H9 (cell line): ENCODE data around the gene THSD7A. TPM values are rescaled to one million over a fixed set of nuclear protein-coding genes. Genes with fewer than 3 reads are reported as not detected.

Experiments
- DNase-seq: peaks from one replicate; pipeline ENCODE4 v3.0.0-alpha.2; 2017
- H2AFZ ChIP-seq: one replicate; pipeline ENCODE4 v1.6.1; 2013; ENCODE audit warnings: mild to moderate bottlenecking, low read length, control low read depth, moderate library complexity
- H2AK5ac ChIP-seq: 2 replicates; pipeline ENCODE4 v1.6.1; 2013; ENCODE audit warnings: low read length, control low read depth, mixed read lengths; ENCODE audit not compliant: insufficient read length
- H2BK120ac ChIP-seq: one replicate; pipeline ENCODE4 v1.6.1; 2013; ENCODE audit warnings: low read depth, mild to moderate bottlenecking, low read length, control low read depth, inconsistent platforms; ENCODE audit not compliant: poor library complexity, severe bottlenecking
- H2BK12ac ChIP-seq: 2 replicates; pipeline ENCODE4 v1.6.1; 2013; ENCODE audit warnings: low read length, control low read depth, mixed read lengths, low read depth; ENCODE audit not compliant: insufficient read length
- H2BK15ac ChIP-seq: 2 replicates; pipeline ENCODE4 v1.6.1; 2013; ENCODE audit warnings: low read depth, low read length, control low read depth
- H2BK20ac ChIP-seq: one replicate; pipeline ENCODE4 v1.6.1; 2013; ENCODE audit warnings: low read depth, mild to moderate bottlenecking, low read length, control low read depth, inconsistent platforms; ENCODE audit not compliant: poor library complexity, severe bottlenecking
- H2BK5ac ChIP-seq: 2 replicates; pipeline ENCODE4 v1.6.1; 2013; ENCODE audit warnings: low read length, control low read depth, mixed read lengths; ENCODE audit not compliant: insufficient read length
- H3K14ac ChIP-seq: 2 replicates; pipeline ENCODE4 v1.6.1; 2013; ENCODE audit warnings: low read length, control low read depth; ENCODE audit not compliant: insufficient read depth
- H3K18ac ChIP-seq: 2 replicates; pipeline ENCODE4 v1.6.1; 2013; ENCODE audit warnings: low read depth, mild to moderate bottlenecking, mixed read lengths, low read length, control low read depth; ENCODE audit not compliant: insufficient read length
- H3K23ac ChIP-seq: 2 replicates; pipeline ENCODE4 v1.6.1; 2013; ENCODE audit warnings: low read length, control low read depth, mixed read lengths, low read depth; ENCODE audit not compliant: insufficient read length
- H3K23me2 ChIP-seq: 2 replicates; pipeline ENCODE4 v1.6.1; 2013; ENCODE audit warnings: low read depth, mild to moderate bottlenecking, mixed read lengths, low read length, control low read depth; ENCODE audit not compliant: insufficient read length, poor library complexity, severe bottlenecking
- H3K27ac ChIP-seq: 2 replicates; pipeline ENCODE4 v1.5.1; 2013; ENCODE audit warnings: low read length, control low read depth, mixed read lengths, low read depth; ENCODE audit not compliant: insufficient read length
- H3K27me3 ChIP-seq: 2 replicates; pipeline ENCODE4 v1.6.1; 2013; ENCODE audit warnings: low read length, control low read depth, inconsistent platforms; ENCODE audit not compliant: insufficient read depth
- H3K4ac ChIP-seq: 2 replicates; pipeline ENCODE4 v1.6.1; 2013; ENCODE audit warnings: low read depth, mild to moderate bottlenecking, control low read depth, inconsistent platforms, low read length, moderate library complexity
- H3K4me1 ChIP-seq: 2 replicates; pipeline ENCODE4 v1.6.1; 2013; ENCODE audit warnings: low read length, control low read depth, inconsistent platforms; ENCODE audit not compliant: insufficient read depth
- H3K4me2 ChIP-seq: 2 replicates; pipeline ENCODE4 v1.6.1; 2013; ENCODE audit warnings: low read length, control low read depth, mixed read lengths; ENCODE audit not compliant: insufficient read length, insufficient read depth
- H3K56ac ChIP-seq: 2 replicates; pipeline ENCODE4 v1.6.1; 2013; ENCODE audit warnings: low read depth, mild to moderate bottlenecking, mixed read lengths, low read length, control low read depth; ENCODE audit not compliant: insufficient read length
- H3K79me1 ChIP-seq: 2 replicates; pipeline ENCODE4 v1.6.1; 2013; ENCODE audit warnings: low read depth, mild to moderate bottlenecking, moderate library complexity, low read length, control low read depth, inconsistent platforms; ENCODE audit not compliant: insufficient read depth, poor library complexity, severe bottlenecking
- H3K79me2 ChIP-seq: 2 replicates; pipeline ENCODE4 v1.6.1; 2013; ENCODE audit warnings: low read length, control low read depth, inconsistent platforms; ENCODE audit not compliant: insufficient read depth
- H3K9ac ChIP-seq: 2 replicates; pipeline ENCODE4 v1.6.1; 2013; ENCODE audit warnings: low read length, control low read depth, mixed read lengths; ENCODE audit not compliant: insufficient read length; ENCODE audit errors: extremely low read depth
- H3K9me3 ChIP-seq: one replicate; pipeline ENCODE4 v1.6.1; 2013; ENCODE audit warnings: low read depth, low read length, inconsistent platforms; ENCODE audit not compliant: control insufficient read depth
- H3T11ph ChIP-seq: one replicate; pipeline ENCODE4 v1.6.1; 2013; ENCODE audit warnings: mild to moderate bottlenecking, low read length, control low read depth, inconsistent platforms
- H4K20me1 ChIP-seq: one replicate; pipeline ENCODE4 v1.6.1; 2013; ENCODE audit not compliant: control insufficient read depth, insufficient read length, insufficient read depth
- H4K5ac ChIP-seq: 2 replicates; pipeline ENCODE4 v1.6.1; 2013; ENCODE audit warnings: low read depth, mild to moderate bottlenecking, mixed read lengths, low read length, control low read depth; ENCODE audit not compliant: insufficient read length
- H4K8ac ChIP-seq: replicated peaks from 2 replicates; pipeline ENCODE4 v1.6.1; 2013; ENCODE audit warnings: low read length, control low read depth, mixed read lengths, low read depth; ENCODE audit not compliant: insufficient read length
- H4K91ac ChIP-seq: 2 replicates; pipeline ENCODE4 v1.6.1; 2013; ENCODE audit warnings: low read depth, mild to moderate bottlenecking, moderate library complexity, mixed read lengths, low read length, control low read depth; ENCODE audit not compliant: insufficient read length
- H3K27ac Mint-ChIP-seq, 3 experiments: 2 replicates in 2 of 3; 3 replicates in 1 of 3; pipeline ENCODE4 v1.8.0; 2020 to 2021; ENCODE audit warnings: mixed read lengths in 3 of 3, mild to moderate bottlenecking in 1 of 3, moderate library complexity in 1 of 3
- H3K27me3 Mint-ChIP-seq: 2 replicates; pipeline ENCODE4 v1.8.0; 2021; ENCODE audit warnings: low read depth, mild to moderate bottlenecking, moderate library complexity, mixed read lengths
- H3K36me3 Mint-ChIP-seq, 3 experiments: 2 replicates in 2 of 3; 3 replicates in 1 of 3; pipeline ENCODE4 v1.8.0; 2020 to 2021; ENCODE audit warnings: low read depth in 3 of 3, mixed read lengths in 3 of 3; ENCODE audit not compliant: insufficient read depth in 1 of 3
- H3K4me1 Mint-ChIP-seq, 2 experiments: 2 replicates each; pipeline ENCODE4 v1.8.0; 2020; ENCODE audit warnings: mixed read lengths in 2 of 2
- H3K4me3 Mint-ChIP-seq, 2 experiments: 2 replicates in 1 of 2; 3 replicates in 1 of 2; pipeline ENCODE4 v1.8.0; 2020 to 2021; ENCODE audit warnings: mild to moderate bottlenecking in 2 of 2, mixed read lengths in 2 of 2, moderate library complexity in 1 of 2
- H3K9me3 Mint-ChIP-seq, 2 experiments: 2 replicates in 1 of 2; 3 replicates in 1 of 2; pipeline ENCODE4 v1.8.0; 2020; ENCODE audit warnings: mild to moderate bottlenecking in 2 of 2, mixed read lengths in 2 of 2, moderate library complexity in 1 of 2
- CTCF ChIP-seq: fragments of 200-600 bp; sonication (generic); conservative IDR thresholded peaks from 3 replicates; pipeline ENCODE4 v1.8.0; 2021; ENCODE audit warnings: antibody characterized with exemption, mild to moderate bottlenecking
- WGBS: extraction: QIAGEN DNeasy Blood & Tissue Kit; methylation state at CpG from one replicate; pipeline ENCODE4 v1.1.7; 2013; ENCODE audit warnings: missing lambda C conversion rate, low lambda C conversion rate, mixed read lengths; ENCODE audit not compliant: insufficient read length; ENCODE audit errors: extremely low coverage; 5-methylcytosine and 5-hydroxymethylcytosine counted together
- total RNA-seq: library from RNA; stranded (reverse); gene quantifications from 2 replicates; pipeline ENCODE4 v1.2.1, GENCODE V29; 2021

Gene THSD7A
- total RNA-seq, 1 experiment from 2014 or later, result 0.42 TPM

- no peak overlapping the region for H3K27ac ChIP-seq
- TF ChIP-seq CTCF, result no peak
- no peak overlapping the region for H2BK5ac ChIP-seq
- no peaks in the 10 kb centered on the region for H3K79me1 ChIP-seq
- H3K23ac ChIP-seq, result no peak overlapping the region
- no peak overlapping the region for H2BK12ac ChIP-seq
- H3K9me3 Mint-ChIP-seq, result peaks cover 14% of the 10 kb centered on the region in 2 experiments; a peak in 4 of 5 replicates
- no peak overlapping the region for H3K14ac ChIP-seq
- no peaks in the 10 kb centered on the region for H3K4me1 ChIP-seq
- H3K4me3 Mint-ChIP-seq, result no peak overlapping the region
- H3K36me3 Mint-ChIP-seq, result peaks cover 4 to 12% (median 11%) of the 10 kb centered on the region in 3 experiments; a peak in 6 of 7 replicates
- no peak overlapping the region for H2AK5ac ChIP-seq
- no peak overlapping the region for H3T11ph ChIP-seq
- H3K23me2 ChIP-seq, result no peaks in the 10 kb centered on the region
- H4K8ac ChIP-seq, result no peak overlapping the region
- no peak overlapping the region for H2BK120ac ChIP-seq
- no peak overlapping the region for H3K4me2 ChIP-seq
- no peak overlapping the region for H2AFZ ChIP-seq
- H4K20me1 ChIP-seq, result no peaks in the 10 kb centered on the region
- H3K27ac Mint-ChIP-seq, result no peak overlapping the region
- H3K9me3 ChIP-seq, result no peaks in the 10 kb centered on the region
- no peaks in the 10 kb centered on the region for H3K27me3 ChIP-seq
- no CpG with 5 or more reads among the region's 12 CpGs for WGBS
- H3K4me1 Mint-ChIP-seq, result no peaks in the 10 kb centered on the region
- H2BK15ac ChIP-seq, result no peak overlapping the region
- no peak overlapping the region for H3K4ac ChIP-seq
- DNase-seq, result no peak
- H3K27me3 Mint-ChIP-seq, result no peaks in the 10 kb centered on the region
- H3K79me2 ChIP-seq, result no peaks in the 10 kb centered on the region
- no peak overlapping the region for H2BK20ac ChIP-seq
- H4K91ac ChIP-seq, result no peak overlapping the region
- H3K9ac ChIP-seq, result no peak overlapping the region
- H3K56ac ChIP-seq, result no peak overlapping the region
- H3K18ac ChIP-seq, result no peak overlapping the region
- no peak overlapping the region for H4K5ac ChIP-seq
Observed at GRCh38 chr7:11394438-11394837, 437.6 kb downstream of the THSD7A start.
